ENCODE data around the gene SERPINB4.
"Not testable (repeated sequence)": the region's sequence is repeated elsewhere in the genome, so short reads cannot be mapped to it uniquely, and the experiment has no call there.

SERPINB4 gene

GRCh38 chr18:63644142-63644541 is at the start of gene SERPINB4:
Gene SERPINB4 (minus strand): TSS chr18:63644256. CDS start chr18:63643577, 679 bp downstream.
- DNase-seq: not testable (repeated sequence)

DNA sequence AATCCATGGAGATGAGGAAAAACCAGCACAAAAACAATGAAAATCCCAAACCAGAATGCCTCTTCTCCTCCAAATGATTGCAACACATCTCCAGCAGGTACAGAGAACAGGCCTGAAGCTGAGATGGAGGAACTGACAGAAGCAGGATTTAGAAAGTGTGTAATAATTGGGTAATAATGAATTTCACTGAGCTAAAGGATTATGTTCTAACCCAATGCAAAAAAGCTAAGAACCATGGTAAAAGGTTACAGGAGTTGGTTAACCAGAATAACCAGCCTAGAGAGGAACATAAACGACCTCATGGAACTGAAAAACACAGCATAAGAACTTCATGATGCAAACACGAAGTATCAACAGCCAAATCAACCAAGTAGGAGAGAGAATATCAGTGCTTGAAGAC is 45.0 kb upstream of the SERPINB4 start:
- no peak for DNase-seq

- DNase-seq: no peak
Measured at GRCh38 chr18:63686871-63687270, 42.8 kb upstream of the SERPINB4 start.

GRCh38 chr18:63684718-63685117 is 40.7 kb upstream of the SERPINB4 start:
- DNase-seq: no peak

DNA sequence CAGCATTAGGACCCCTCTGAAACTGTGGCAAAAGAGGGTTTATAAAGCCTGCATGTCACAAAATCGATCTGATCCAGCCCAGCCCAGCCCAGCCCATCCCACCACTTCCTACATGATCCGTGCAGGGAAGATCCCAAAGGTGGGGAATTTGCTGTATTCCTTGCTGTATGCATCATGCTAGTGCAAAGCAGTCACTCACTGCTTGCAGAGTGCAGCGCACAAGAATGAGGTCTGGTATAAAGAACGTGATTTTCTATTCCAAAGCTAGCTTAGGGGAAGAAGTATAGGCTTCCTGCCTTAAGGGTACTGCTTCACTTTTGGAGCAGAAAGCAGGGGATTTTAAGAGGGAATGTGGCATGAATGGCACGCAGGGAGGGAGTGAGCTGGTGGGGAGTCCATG is 39.8 kb upstream of the SERPINB4 start:
- no peak for DNase-seq

DNA sequence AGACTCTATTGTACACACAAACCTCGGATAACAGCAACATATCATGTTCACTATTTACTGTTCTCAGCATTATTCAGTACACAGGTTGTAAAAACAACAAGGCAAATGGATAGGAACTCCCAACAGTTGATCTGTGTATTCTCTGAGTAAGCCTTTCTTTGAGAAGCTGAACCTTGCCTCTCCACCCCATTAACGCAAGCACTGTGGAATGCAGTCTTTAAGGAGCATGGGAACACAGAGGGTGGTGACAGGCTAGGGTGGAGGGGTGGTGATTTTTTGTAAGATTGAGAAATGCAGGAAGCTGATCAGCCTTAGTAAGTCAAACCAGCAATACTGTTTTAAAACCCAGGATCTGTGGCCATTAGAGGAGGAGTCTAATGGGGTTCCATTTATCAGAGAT is 39.1 kb upstream of the SERPINB4 start:
- DNase-seq: peak; percentile 74

DNA sequence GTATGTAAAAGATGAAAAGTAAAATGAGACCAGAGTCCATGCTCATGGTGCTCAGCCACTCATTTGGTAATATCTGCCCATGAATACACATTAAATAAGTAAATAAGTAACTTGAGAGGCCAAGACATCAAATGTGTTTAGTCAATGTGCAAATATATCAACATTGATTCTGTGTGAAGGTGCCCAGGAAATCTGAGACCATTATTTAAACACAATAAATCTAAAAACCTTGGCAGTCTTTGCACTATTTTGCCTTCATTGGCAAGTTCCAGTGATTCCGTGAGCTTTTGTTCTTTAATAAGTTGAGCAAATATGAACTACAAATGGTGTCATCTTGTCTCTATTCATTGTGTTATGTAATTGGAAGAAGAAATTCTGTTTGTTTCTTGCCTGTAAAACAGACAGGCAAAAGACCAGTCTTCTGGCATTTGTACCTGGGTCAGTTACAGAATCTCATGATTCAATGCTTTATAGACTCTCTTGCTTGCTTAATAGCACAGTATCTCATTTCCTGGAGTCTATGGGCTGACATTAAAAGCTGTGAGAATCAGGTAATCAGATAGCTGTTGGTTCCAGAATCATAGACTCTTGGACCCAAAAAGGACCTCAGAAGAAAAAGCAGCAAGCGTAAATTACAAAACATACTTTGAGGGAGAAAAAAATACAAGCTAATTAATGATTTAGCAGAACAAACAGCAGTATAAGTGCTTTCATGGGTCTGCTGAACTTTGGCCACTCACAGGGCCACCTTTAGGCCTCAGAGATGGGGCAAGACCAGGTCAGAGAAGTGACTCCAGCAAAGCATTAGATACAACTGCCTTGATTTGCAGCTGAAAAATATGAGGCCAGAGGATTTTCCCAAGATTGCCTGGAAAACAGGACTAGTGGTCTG is 37.6 kb upstream of the SERPINB4 start:
- no peak for DNase-seq

- no peak for DNase-seq
Measured at GRCh38 chr18:63679820-63680606, 36.0 kb upstream of the SERPINB4 start.

DNA sequence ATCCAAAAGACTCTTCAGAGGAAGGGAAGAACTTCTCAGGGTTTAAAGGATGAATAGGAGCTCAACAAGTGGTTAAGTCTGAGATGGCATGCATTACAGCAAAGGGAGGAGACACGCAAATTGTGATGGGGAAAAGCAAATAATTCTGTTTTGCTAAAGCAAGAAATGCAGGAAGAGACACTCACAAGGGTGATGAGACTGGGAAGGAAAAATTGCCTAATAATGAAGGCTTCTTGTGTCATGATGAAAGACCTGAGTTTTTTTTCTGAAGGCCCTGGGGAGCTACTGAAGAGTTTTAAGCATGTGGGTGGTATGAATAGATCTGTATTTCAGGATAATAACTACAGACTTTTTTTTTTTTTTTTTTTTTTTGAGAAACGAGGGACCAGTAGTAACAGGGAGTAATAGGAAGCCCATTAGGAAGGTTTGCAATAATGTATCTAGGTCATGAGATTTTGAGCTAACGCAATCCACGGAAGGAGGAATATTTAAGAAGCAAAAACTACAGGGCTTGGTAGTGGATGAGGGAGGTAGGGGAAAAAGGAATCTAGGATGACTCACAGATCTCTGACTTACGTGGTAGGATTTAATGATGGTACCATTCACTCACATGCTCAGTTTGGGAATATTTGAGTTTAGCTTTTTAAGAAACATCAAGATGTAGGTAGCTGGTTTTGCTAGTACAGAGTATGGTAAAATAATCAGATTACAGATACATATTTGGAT is 33.6 kb upstream of the SERPINB4 start:
- no peak for DNase-seq

GRCh38 chr18:63676526-63677323 is 32.7 kb upstream of the SERPINB4 start:
- DNase-seq: no peak

- DNase-seq: no peak
Measured at GRCh38 chr18:63664571-63664970, 20.5 kb upstream of the SERPINB4 start.

- DNase-seq: not testable (repeated sequence)
Measured at GRCh38 chr18:63661750-63662149, 17.7 kb upstream of the SERPINB4 start, which contains the start of gene SERPINB3. Gene SERPINB3 (minus strand): TSS chr18:63661893. CDS start chr18:63661216, 677 bp downstream.

- not testable (repeated sequence) for DNase-seq
Measured at GRCh38 chr18:63658920-63659319, 14.9 kb upstream of the SERPINB4 start.

DNA sequence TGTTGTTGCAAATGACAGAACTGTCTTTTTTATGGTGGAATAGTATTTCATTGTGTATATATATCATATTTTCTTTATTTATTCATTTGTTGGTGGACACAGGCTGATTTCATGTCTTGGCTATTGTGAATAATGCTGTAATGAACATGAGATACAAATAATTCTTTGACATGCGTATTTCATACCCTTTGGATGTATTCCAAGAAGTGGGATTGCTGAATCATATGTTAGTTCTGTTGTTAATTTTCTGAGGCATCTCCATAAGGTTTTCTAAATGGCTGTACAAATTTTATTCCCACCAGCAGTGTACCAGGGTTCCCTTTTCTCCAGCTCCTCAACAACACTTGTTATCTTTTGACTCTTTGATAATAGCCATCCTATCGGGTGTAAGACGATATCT is 6.2 kb upstream of the SERPINB4 start:
- not testable (repeated sequence) for DNase-seq

GRCh38 chr18:63648241-63648640 is 4.2 kb upstream of the SERPINB4 start:
- no peak for DNase-seq

DNA sequence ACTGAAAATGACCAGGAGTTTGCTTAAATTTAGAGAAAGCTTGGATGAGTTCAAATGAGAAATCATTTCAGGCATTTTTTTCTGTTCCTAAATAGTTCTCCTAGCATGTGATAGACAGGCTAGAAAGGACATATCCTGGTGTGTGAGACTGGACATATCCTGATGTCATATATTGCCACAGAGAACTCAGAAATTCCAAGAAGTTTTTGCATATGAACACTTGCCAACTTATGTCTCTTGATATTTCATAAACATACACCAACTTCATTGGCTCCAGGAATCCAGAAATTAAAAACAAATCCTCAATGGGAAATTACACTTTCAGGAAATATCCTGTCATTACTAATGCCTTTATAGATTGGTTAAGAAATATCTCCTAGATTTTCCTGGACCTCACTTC is 2.9 kb upstream of the SERPINB4 start:
- DNase-seq: no peak

GRCh38 chr18:63644694-63645093 is 638 bp upstream of the SERPINB4 start:
- DNase-seq: not testable (repeated sequence)

- not testable (repeated sequence) for DNase-seq
Measured at GRCh38 chr18:63642668-63643356, 1.2 kb downstream of the SERPINB4 start.

DNA sequence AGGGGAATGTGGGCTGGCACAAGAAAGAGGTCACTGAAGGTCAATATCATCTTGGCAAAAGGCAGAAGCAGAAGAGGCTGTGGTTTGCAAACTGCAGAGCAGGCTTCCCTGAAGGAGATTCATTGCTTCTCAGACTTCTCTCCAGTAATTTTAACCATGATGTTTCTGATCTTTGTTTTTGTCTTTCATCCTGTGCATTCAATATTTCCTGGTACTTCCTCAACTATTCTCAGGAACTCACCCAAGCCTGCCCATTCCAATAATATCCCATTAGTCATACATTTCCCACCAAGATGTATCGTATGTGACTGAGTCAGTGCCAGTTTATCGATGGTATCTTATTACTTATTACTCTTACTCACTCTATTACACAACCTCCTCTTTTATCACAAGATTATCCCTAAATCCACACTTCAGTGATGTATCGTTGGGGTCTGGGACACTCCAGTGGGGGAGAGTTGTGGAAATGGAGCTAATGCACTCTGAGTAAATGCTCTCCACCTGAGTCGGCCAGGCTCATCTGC is 2.8 kb downstream of the SERPINB4 start:
- DNase-seq: not testable (repeated sequence)

- no peak for DNase-seq
Measured at GRCh38 chr18:63637703-63638102, 6.4 kb downstream of the SERPINB4 start.

DNA sequence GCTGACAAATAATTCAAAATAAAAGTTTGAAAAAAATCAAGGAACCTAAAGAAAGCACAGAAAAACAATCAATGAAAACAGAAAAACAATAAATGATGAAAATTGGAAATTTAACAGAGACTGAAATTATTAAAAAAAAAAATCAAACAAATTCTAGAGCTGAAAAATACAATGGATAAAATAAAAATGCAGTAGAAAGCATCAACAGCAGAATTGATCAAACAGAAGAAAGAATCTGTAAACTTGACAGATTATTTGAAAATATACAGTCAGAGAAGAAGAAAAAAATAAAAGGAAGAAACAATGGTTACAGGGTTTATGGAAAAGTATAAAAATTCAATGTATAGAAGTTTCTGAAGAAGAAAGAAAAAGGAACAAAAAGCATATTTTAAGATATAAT is 16.2 kb downstream of the SERPINB4 start:
- no peak for DNase-seq
